22Rv1 (cell line): ENCODE data around the gene RAI1.

ENCODE experiments used
- CTCF ChIP-seq: fragments of 450-650 bp; IDR thresholded peaks from 2 replicates; pipeline ENCODE4 v1.5.1; 2017; ENCODE audit warnings: mild to moderate bottlenecking
- ZFX ChIP-seq: fragments of 450-650 bp; IDR thresholded peaks from 2 replicates; pipeline ENCODE4 v1.6.1; 2017; ENCODE audit warnings: antibody characterized with exemption, borderline replicate concordance

DNA sequence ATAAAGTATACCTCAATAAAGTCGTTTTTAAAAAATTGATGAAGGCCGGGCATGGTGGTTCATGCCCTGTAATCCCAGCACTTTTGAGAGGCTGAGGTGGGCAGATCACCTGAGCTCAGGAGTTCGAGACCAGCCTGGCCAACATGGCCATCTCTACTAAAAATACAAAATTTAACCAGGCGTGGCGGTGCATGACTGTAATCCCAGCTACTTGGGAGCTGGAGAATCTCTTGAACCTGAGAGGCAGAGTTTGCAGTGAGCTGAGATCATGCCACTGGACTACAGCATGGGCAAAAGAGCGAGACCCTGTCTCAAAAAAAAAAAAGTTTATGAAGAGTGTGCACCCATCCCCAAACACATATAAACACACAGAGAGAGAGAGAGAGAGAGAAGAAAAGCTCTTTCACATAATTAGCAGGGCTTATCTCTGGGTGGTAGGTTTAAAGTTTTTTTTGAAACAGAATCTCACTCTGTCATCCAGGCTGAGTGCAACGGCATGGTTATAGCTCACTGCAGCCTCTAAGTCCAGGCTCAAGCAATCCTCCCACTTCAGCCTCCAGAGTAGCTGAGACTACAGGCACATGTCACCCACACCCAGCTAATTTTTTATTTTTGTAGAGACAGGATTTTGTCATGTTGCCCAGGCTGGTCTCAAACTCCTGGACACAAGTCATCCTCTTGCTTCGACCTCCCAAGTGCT, 152.6 kb downstream of the RAI1 start:
- TF ChIP-seq CTCF (no peak), ZFX (no peak)
